ENCODE results near the gene ARHGEF6. TPM values are rescaled to one million over a fixed set of nuclear protein-coding genes. Genes with fewer than 3 reads are reported as not detected.

Gene ARHGEF6
- total RNA-seq, 2 donors from 2014 or later, result 2.7 to 5.7 TPM

GRCh38 chrX:136620780-136621179 is 160.0 kb downstream of the ARHGEF6 start:
- intact Hi-C loops (cut with DNase I), result no loop called here
- DNase-seq, result no peak
- no peaks in the 10 kb centered on the region for H3K36me3 ChIP-seq
- H3K4me3 ChIP-seq, result no peak overlapping the region
- TF ChIP-seq, protein P1, sequence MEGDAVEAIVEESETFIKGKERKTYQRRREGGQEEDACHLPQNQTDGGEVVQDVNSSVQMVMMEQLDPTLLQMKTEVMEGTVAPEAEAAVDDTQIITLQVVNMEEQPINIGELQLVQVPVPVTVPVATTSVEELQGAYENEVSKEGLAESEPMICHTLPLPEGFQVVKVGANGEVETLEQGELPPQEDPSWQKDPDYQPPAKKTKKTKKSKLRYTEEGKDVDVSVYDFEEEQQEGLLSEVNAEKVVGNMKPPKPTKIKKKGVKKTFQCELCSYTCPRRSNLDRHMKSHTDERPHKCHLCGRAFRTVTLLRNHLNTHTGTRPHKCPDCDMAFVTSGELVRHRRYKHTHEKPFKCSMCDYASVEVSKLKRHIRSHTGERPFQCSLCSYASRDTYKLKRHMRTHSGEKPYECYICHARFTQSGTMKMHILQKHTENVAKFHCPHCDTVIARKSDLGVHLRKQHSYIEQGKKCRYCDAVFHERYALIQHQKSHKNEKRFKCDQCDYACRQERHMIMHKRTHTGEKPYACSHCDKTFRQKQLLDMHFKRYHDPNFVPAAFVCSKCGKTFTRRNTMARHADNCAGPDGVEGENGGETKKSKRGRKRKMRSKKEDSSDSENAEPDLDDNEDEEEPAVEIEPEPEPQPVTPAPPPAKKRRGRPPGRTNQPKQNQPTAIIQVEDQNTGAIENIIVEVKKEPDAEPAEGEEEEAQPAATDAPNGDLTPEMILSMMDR (IDR thresholded peaks at IDR 0.05), result no peak
- H3K27me3 ChIP-seq, result no peaks in the 10 kb centered on the region
- no peaks in the 10 kb centered on the region for H3K4me1 ChIP-seq
- H3K9ac ChIP-seq (ENCODE audit: low read depth in 2 of 2, low read length in 2 of 2), result no peak overlapping the region
- no peak overlapping the region for H3K27ac ChIP-seq
- no peaks in the 10 kb centered on the region for H3K9me3 ChIP-seq

DNA sequence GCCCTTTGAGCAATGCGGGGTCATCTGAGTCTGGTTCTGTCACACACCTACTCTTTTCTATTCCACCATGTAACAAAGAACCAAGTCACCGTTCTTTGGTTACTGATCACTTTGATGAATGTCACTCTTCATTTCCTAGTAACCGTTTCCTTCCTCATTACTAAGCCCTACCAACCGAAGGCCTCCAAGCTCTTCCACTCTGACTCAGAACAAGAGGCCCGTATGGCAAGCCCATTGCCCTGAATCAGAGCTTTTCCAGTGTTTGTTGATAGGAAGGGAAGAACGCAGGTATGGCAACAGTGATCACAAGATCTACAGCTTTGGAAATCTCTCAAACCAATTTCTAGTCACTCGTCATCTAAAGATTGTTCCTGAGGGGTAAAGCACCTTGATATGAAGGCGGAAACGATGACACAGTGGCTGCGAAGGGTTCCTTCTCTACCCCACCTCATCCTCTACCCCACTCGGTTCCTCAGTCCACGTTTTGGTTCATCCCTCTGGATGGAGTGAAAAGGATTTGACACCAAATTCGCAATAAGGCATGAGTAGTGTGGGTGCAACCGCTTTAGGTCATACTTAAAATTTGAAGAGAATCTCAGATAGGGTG is 160.7 kb downstream of the ARHGEF6 start:
- intact Hi-C loops (cut with DNase I), result no loop called here
- no peak overlapping the region for H3K4me3 ChIP-seq
- no peak for DNase-seq
- H3K9ac ChIP-seq (ENCODE audit: low read depth in 2 of 2, low read length in 2 of 2), result no peak overlapping the region
- no peaks in the 10 kb centered on the region for H3K36me3 ChIP-seq
- TF ChIP-seq, protein P1 (IDR thresholded peaks at IDR 0.05), result no peak
- no peaks in the 10 kb centered on the region for H3K27me3 ChIP-seq
- H3K4me1 ChIP-seq, result no peaks in the 10 kb centered on the region
- H3K27ac ChIP-seq, result no peak overlapping the region
- no peaks in the 10 kb centered on the region for H3K9me3 ChIP-seq

DNA sequence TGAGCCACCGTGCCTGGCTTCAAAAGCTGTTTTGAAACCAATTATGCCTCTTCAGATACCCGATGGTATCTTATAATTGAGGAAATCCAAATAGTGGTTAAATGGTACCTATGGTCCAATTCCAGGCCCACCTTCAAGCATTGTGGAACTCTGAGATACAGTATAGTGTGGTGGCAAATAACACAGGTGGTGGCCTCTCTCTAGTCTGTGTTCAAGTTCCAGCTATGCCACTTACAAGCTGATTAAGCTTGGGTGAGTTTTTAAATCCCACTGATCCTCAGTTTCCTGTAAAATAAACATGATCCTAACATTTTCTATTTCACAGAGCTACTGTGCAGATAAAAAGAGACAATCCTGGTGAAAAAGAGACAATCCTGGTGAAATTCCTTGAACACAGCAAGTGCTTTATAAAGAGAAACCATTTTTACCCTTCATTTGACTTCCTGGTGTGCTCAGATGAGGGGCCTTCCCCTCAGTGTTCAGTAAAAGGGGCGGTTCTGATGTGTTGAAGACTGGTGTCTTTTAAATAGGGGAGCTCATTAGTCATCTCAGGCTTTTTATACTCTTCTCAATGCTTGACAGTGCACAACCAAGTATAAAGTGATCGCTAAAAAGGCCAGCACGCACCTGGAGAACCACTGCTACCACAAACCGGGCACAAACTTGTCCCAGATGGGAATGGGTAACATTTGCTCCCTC is 163.6 kb downstream of the ARHGEF6 start:
- Histone ChIP-seq H3K9me3 (no peaks in the 10 kb centered on the region), H3K27ac (no peak overlapping the region), H3K27me3 (no peaks in the 10 kb centered on the region), H3K4me3 (no peak overlapping the region), H3K36me3 (no peaks in the 10 kb centered on the region), H3K9ac (ENCODE audit: low read depth in 2 of 2, low read length in 2 of 2) (no peak overlapping the region), H3K4me1 (no peaks in the 10 kb centered on the region)
- intact Hi-C loops (cut with DNase I), result no loop called here
- TF ChIP-seq, protein P1 (IDR thresholded peaks at IDR 0.05), result no peak
- DNase-seq, result no peak

Other genes starting within 250 kb of the ARHGEF6 start
- not detected for gene VGLL1, start 248.7 kb downstream of the ARHGEF6 start, total RNA-seq
- gene CD40LG, start 132.8 kb downstream of the ARHGEF6 start, total RNA-seq, result under 1 TPM; 0.44 to 0.69 TPM
- 100 to 1,000 TPM; 103 to 139 TPM for gene RBMX, start 99.8 kb upstream of the ARHGEF6 start, total RNA-seq

Data from colonic mucosa (tissue), 4 donors.